GM18511 (cell line): ENCODE measurements around the gene BECN2.
"Not testable (repeated sequence)": the region's sequence is repeated elsewhere in the genome, so short reads cannot be mapped to it uniquely, and the experiment has no call there.

Experiments
- ATAC-seq: cut with Tn5 transposase; IDR thresholded peaks from one replicate; pipeline ENCODE4 v1.9.1; 2021; ENCODE audit warnings: mild to moderate bottlenecking, moderate library complexity; ENCODE audit not compliant: unreplicated experiment

BECN2 gene

GRCh38 chr1:241979071-241979470 is 21.5 kb downstream of the BECN2 start:
- no peak for ATAC-seq

GRCh38 chr1:241979926-241980325 is 22.4 kb downstream of the BECN2 start:
- ATAC-seq: no peak

GRCh38 chr1:241985787-241986186 is 28.2 kb downstream of the BECN2 start:
- no peak for ATAC-seq

GRCh38 chr1:241988389-241988930 is 30.9 kb downstream of the BECN2 start:
- ATAC-seq: not testable (repeated sequence)

GRCh38 chr1:241990040-241990439 is 32.5 kb downstream of the BECN2 start:
- ATAC-seq: no peak

- ATAC-seq: no peak
These were observed 35.2 kb downstream of the BECN2 start for GRCh38 chr1:241992734-241993133.

GRCh38 chr1:241994171-241994570 is 36.6 kb downstream of the BECN2 start:
- no peak for ATAC-seq

- ATAC-seq: no peak
These were observed 39.9 kb downstream of the BECN2 start for GRCh38 chr1:241997401-241997998.

- peak; percentile 75 for ATAC-seq
These were observed 40.9 kb downstream of the BECN2 start for GRCh38 chr1:241998412-241998921.

- no peak for ATAC-seq
These were observed 41.5 kb downstream of the BECN2 start, which contains the start of gene MAP1LC3C for GRCh38 chr1:241999026-241999425. Gene MAP1LC3C, minus strand, starts transcription at chr1:241999098. Its CDS starts 90 bp downstream, at chr1:241999008.

- no peak for ATAC-seq
These were observed 42.9 kb downstream of the BECN2 start for GRCh38 chr1:242000434-242000833.

GRCh38 chr1:242002072-242002471 is 44.5 kb downstream of the BECN2 start:
- ATAC-seq: no peak

- ATAC-seq: no peak
These were observed 44.9 kb downstream of the BECN2 start for GRCh38 chr1:242002510-242002909.

- no peak for ATAC-seq
These were observed 47.4 kb downstream of the BECN2 start for GRCh38 chr1:242004751-242005495.

- no peak for ATAC-seq
These were observed 48.4 kb downstream of the BECN2 start for GRCh38 chr1:242005866-242006535.

- no peak for ATAC-seq
These were observed 49.4 kb downstream of the BECN2 start for GRCh38 chr1:242006976-242007375.
